IPS DF 6.9 (cell line): ENCODE results near the gene DCLK1.

Experiments
- DNase-seq: peaks from one replicate; pipeline ENCODE4 v3.0.0-alpha.2; 2013; ENCODE audit warnings: low read depth, low spot score
- H3K27ac ChIP-seq: one replicate; pipeline ENCODE4 v1.5.1; 2013; ENCODE audit warnings: low read length, control low read depth
- H3K27me3 ChIP-seq: 2 replicates; pipeline ENCODE4 v1.6.1; 2013; ENCODE audit warnings: mild to moderate bottlenecking, low read length; ENCODE audit not compliant: control insufficient read depth, insufficient read depth
- H3K36me3 ChIP-seq: 2 replicates; pipeline ENCODE4 v1.6.1; 2013; ENCODE audit warnings: low read length; ENCODE audit not compliant: control insufficient read depth, insufficient read depth
- H3K4me1 ChIP-seq: 2 replicates; pipeline ENCODE4 v1.6.1; 2013; ENCODE audit warnings: low read length; ENCODE audit not compliant: control insufficient read depth, insufficient read depth
- H3K4me3 ChIP-seq: 2 replicates; pipeline ENCODE4 v1.5.1; 2013; ENCODE audit warnings: mild to moderate bottlenecking, low read length
- H3K9me3 ChIP-seq: 2 replicates; pipeline ENCODE4 v1.6.1; 2013; ENCODE audit warnings: low read length, inconsistent platforms; ENCODE audit not compliant: control insufficient read depth, insufficient read depth
- WGBS: extraction: QIAGEN DNeasy Blood & Tissue Kit; methylation state at CpG from one replicate; pipeline ENCODE4 v1.1.7; 2013; ENCODE audit warnings: mixed read lengths, missing lambda C conversion rate; ENCODE audit not compliant: insufficient read length, insufficient coverage; 5-methylcytosine and 5-hydroxymethylcytosine counted together

The DCLK1 gene

GRCh38 chr13:35765941-35766340, 365.2 kb downstream of the DCLK1 start:
- no peak overlapping the region for H3K27ac ChIP-seq
- WGBS: no CpG with 5 or more reads among the region's 11 CpGs
- DNase-seq: no peak

GRCh38 chr13:35765366-35765765, 365.8 kb downstream of the DCLK1 start:
- no peaks in the 10 kb centered on the region for H3K27me3 ChIP-seq
- no peak overlapping the region for H3K4me3 ChIP-seq
- no peak for DNase-seq
- no peaks in the 10 kb centered on the region for H3K4me1 ChIP-seq
- no CpG with 5 or more reads among the region's 5 CpGs for WGBS
- no peaks in the 10 kb centered on the region for H3K9me3 ChIP-seq
- H3K36me3 ChIP-seq: no peaks in the 10 kb centered on the region
- no peak overlapping the region for H3K27ac ChIP-seq

More at GRCh38 chr13:35765941-35766340, 365.2 kb downstream of the DCLK1 start:
- no peak overlapping the region for H3K4me3 ChIP-seq
- no peaks in the 10 kb centered on the region for H3K9me3 ChIP-seq
- no peaks in the 10 kb centered on the region for H3K27me3 ChIP-seq
- no peaks in the 10 kb centered on the region for H3K36me3 ChIP-seq
- no peaks in the 10 kb centered on the region for H3K4me1 ChIP-seq

GRCh38 chr13:35764326-35765015, 366.7 kb downstream of the DCLK1 start:
- H3K4me3 ChIP-seq: no peak overlapping the region
- no peaks in the 10 kb centered on the region for H3K9me3 ChIP-seq
- no peak overlapping the region for H3K27ac ChIP-seq
- H3K4me1 ChIP-seq: no peaks in the 10 kb centered on the region
- WGBS: no CpG with 5 or more reads among the region's 4 CpGs
- no peaks in the 10 kb centered on the region for H3K27me3 ChIP-seq
- no peak for DNase-seq
- H3K36me3 ChIP-seq: no peaks in the 10 kb centered on the region

- Histone ChIP-seq H3K27me3 (no peaks in the 10 kb centered on the region), H3K4me1 (no peaks in the 10 kb centered on the region), H3K36me3 (no peaks in the 10 kb centered on the region), H3K27ac (no peak overlapping the region), H3K4me3 (no peak overlapping the region), H3K9me3 (no peaks in the 10 kb centered on the region)
- 100% methylated on average over 1 of the region's 7 CpGs for WGBS
- DNase-seq: no peak
These were observed 367.4 kb downstream of the DCLK1 start for GRCh38 chr13:35763782-35764123.

- Histone ChIP-seq H3K36me3 (no peaks in the 10 kb centered on the region), H3K27me3 (no peaks in the 10 kb centered on the region), H3K4me3 (no peak overlapping the region), H3K4me1 (no peaks in the 10 kb centered on the region), H3K9me3 (no peaks in the 10 kb centered on the region), H3K27ac (no peak overlapping the region)
- over 99% methylated on average over 3 of the region's 4 CpGs for WGBS
- DNase-seq: no peak
These were observed 368.0 kb downstream of the DCLK1 start for GRCh38 chr13:35763060-35763781.

- H3K27me3 ChIP-seq: no peaks in the 10 kb centered on the region
- WGBS: 100% methylated on average over 2 of the region's 2 CpGs
- no peaks in the 10 kb centered on the region for H3K9me3 ChIP-seq
- H3K4me1 ChIP-seq: no peaks in the 10 kb centered on the region
- DNase-seq: no peak
- H3K4me3 ChIP-seq: no peak overlapping the region
- no peak overlapping the region for H3K27ac ChIP-seq
- no peaks in the 10 kb centered on the region for H3K36me3 ChIP-seq
These were observed 369.5 kb downstream of the DCLK1 start for GRCh38 chr13:35761440-35762252.

GRCh38 chr13:35760735-35761281, 370.4 kb downstream of the DCLK1 start:
- H3K27ac ChIP-seq: no peak overlapping the region
- no peaks in the 10 kb centered on the region for H3K36me3 ChIP-seq
- no peaks in the 10 kb centered on the region for H3K9me3 ChIP-seq
- DNase-seq: no peak
- no CpG with 5 or more reads among the region's 13 CpGs for WGBS
- H3K27me3 ChIP-seq: no peaks in the 10 kb centered on the region
- H3K4me3 ChIP-seq: no peak overlapping the region
- no peaks in the 10 kb centered on the region for H3K4me1 ChIP-seq

GRCh38 chr13:35747594-35747993, 383.6 kb downstream of the DCLK1 start:
- Histone ChIP-seq H3K9me3 (no peaks in the 10 kb centered on the region; the same call in 1 of the 2 replicates), H3K27me3 (no peaks in the 10 kb centered on the region), H3K4me3 (no peak overlapping the region), H3K27ac (no peak overlapping the region), H3K36me3 (no peaks in the 10 kb centered on the region), H3K4me1 (no peaks in the 10 kb centered on the region)
- WGBS: no CpG with 5 or more reads among the region's 2 CpGs
- no peak for DNase-seq

- no peaks in the 10 kb centered on the region for H3K36me3 ChIP-seq
- H3K4me1 ChIP-seq: no peaks in the 10 kb centered on the region
- no peak overlapping the region for H3K4me3 ChIP-seq
- WGBS: no CpG with 5 or more reads among the region's 9 CpGs
- H3K9me3 ChIP-seq: no peaks in the 10 kb centered on the region; the same call in 1 of the 2 replicates
- no peak overlapping the region for H3K27ac ChIP-seq
- no peaks in the 10 kb centered on the region for H3K27me3 ChIP-seq
- no peak for DNase-seq
These were observed 386.5 kb downstream of the DCLK1 start for GRCh38 chr13:35744566-35745178.

GRCh38 chr13:35744144-35744543, 387.0 kb downstream of the DCLK1 start:
- Histone ChIP-seq H3K27ac (no peak overlapping the region), H3K4me3 (no peak overlapping the region), H3K9me3 (no peaks in the 10 kb centered on the region; the same call in 1 of the 2 replicates), H3K4me1 (no peaks in the 10 kb centered on the region), H3K36me3 (no peaks in the 10 kb centered on the region), H3K27me3 (no peaks in the 10 kb centered on the region)
- no peak for DNase-seq
- whole genome bisulfite sequencing: no CpG with 5 or more reads among the region's 2 CpGs
